Measurements from ENCODE around the gene ARRB2.

ARRB2 gene

DNA sequence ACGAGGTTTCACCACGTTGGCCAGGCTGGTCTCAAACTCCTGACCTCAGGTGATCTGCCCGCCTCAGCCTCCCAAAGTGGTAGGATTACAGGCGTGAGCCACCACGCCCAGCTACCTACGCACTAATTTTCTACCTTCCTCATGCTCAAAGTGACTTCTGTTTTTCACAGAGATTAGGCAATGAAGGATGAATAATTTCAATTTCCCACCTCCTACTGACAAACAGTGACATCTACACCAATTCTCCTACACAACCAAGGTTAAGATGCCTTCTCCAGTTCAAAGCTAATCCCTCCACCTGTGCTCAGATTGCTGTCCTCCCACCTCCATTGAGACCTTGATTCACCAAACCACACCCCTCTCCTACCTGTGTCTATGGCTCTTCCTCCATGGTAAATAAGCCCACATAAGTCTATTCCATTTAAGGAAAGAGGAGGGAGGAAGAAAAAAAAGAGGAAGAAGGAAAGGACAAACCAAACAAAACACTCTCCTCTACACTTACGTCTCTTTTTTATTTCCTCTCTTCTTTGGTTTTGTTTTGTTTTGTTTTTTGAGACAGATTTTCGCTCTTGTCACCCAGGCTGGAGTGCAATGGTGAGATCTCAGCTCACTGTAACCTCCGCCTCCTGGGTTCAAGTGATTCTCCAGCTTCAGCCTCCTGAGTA, 15.3 kb downstream of the ARRB2 start:
- no peak for DNase-seq (ENCODE audit: low read depth, low spot score)

DNA sequence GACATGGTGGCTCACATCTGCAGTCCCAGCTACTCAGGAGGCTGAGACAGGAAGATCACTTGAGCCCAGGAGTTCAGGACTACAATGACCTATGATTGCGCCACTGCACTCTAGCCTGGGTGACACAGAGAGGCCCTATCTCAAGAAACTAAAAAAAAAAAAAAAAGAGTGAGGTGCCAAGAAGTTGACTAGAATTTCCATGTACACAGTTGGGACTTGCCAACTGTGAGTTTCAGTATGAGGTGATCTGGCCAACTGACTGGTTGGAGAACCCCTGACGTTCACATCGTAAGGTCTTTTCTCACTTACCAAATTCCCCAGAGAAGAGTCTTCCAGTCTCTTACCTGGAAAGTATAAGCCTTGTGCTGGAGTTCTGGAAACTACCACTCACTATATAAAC, 17.7 kb downstream of the ARRB2 start:
- DNase-seq (ENCODE audit: low read depth, low spot score): no peak

DNA sequence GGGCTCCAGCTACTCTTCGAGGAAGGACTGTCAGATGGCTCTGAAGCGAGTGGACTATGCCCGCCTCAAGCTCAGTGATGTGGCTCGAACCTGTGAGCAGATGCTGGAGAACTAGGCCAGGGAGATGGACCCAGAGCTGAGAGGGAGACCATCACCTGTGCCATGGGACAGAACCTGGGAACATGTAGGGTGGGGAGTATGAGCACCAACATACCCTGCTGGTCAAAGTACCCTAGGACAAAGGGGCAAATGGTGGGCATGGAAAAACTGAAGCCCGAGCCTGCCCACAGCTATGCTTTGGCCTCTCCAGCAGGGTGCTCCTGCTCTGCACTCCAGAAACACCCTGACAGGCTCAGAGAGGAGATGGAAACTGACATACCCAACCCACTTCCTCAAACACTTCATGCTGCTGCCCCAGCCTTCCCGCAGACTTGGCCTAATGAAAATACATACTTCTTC, 22.7 kb downstream of the ARRB2 start:
- DNase-seq (ENCODE audit: low read depth, low spot score): no peak

DNA sequence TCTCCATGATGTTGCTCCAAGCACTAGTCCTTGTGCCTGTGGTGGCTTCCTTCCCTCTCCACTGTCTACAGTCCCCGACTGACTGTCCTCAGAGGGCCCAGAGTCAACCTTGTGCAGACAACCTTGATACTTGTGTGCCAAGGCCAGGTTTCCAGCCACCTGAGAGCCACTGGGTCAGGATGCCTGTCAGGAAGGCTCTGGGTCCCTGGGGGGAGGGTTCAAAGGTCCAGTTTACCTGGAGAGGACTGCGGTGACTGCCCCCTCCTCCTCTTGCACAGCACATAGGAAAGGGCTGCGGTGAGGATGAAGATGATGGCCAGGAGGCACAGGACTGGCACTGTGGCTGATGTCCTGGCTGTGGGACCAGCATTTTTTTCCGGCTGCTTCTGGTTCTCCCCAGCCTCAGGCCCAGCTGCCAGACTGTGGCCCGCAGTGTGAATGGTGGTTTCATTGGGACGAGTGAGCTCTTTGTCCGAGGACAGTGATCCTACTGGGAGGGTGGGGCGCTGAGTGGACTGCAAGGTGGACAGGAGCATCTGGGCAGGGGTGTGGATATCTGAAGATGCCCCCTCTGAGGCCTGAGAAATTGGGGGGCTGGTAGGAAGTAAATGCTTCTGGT, 24.5 kb downstream of the ARRB2 start:
- DNase-seq (ENCODE audit: low read depth, low spot score): no peak

DNA sequence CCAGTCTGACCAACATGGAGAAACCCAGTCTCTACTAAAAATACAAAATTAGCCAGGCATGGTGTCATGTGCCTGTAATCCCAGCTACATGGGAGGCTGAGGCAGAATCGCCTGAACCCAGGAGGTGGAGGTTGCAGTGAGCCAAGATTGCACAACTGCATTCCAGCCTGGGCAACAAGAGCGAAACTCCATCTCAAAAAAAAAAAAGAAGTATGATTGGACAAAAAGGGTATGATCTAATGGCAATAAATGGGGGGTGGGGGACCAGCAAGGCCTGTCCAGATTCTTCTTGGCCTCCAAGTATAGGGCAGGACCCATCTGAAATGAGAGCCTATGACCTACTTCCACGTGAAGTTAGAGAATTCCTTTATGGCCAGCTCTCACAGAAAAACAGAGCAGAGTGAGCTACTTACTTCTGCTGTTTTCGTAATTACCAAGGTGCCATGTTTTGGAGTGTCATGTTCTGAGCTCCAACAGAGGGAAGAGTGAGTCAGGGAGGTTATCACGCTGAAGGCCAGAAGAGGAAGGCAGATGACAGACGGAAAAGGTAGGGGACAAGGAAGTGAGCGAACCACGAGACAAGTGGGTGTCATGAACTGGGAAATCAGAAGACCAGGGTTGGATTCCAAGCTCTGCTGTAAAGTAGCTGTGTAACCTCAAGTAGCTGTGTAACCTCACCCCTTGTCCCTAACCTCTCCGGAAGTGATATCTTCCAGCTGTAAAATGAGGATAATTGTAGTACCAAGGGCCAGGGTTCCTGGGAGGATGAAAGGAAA, 25.6 kb downstream of the ARRB2 start:
- DNase-seq (ENCODE audit: low read depth, low spot score): no peak

DNA sequence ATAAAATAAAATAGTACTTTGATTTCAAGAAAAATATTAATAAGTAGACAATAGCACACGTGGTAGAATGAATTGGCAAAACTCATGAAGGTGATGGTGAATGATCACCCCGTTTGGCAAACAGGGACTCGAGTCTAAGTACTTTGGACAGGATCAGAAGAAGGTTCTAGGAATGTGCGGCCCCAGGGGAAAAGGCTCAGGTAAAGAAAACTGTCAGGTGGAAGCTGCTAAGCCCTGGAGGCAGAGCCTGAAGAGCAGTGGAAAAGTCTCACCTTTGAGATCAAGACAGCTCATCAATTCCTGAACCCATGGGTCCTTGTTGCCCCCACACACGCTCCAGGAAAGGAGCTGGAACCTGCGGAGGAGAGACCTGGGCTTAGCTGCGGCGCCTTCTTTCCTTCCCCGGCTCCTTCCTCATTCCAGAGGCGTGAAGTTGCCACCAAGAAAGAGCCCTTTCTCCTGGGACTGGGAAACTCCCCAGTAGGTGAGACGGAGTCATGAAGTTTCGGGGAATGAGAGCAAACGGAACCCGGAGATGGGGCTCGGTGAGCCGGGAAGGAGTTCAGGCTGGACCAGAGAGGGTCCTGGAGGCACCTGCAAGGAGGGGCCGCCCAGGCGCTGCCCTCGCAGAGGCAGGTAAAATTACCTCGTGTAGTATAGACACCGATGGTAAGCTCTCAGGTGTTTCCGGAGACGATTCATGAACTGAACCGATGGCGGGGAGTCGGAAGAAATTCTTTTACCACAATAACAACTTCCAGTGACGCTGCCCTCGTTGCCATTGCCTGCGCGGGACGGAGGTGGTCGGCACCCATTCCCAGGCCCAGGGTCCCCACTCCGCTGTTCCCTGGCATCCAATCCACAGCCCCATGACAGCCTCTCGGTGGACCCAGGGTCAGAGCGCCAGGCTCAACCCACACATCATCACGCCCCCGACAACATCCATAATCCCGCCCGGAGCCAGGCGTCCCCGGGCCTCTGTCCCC, 28.0 kb downstream of the ARRB2 start:
- DNase-seq (ENCODE audit: low read depth, low spot score): peak; percentile 58

DNA sequence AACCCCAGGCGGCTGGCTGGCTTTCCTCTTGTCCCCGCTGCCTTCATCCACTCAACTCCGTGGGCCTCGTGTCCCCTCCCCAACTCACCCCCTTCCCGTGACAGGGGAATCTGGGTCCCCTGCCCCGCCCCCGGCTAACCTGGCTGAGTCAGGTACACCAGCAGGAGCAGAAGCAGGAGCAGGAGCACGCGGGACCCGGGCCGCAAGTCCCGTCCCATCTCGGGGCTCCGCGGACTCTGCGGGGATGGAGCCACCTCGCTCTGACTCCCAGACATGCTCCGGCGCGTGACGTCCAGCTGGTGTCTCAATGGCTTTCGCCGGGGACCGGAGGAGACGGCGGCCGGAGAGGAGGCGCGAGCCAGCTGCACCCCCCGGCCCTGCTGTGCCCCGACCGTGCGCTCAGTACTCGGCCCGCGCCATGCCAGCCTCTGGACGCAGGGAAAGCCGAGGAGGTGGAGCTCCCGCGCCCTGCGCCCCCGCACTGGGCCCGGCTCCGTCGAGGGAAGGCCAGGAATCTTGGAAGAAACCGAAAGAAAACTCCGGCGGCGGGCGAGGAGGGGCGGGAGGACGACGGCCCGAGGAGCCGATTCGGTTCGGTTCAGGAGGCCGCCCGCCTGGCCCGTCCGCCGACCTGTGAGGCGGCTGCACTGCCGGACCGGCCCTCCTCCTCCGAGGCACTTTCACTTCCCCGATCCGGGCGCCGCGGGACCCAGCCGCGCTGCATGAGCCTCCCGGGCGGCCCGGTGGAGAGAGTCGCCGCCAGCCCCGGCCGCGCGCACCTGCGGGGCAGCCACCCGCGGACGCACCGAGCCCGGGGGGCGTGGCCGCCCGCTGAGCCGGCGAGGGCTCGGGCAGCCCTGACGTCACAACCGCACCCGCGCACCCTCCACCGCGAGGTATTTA, 28.9 kb downstream of the ARRB2 start, which contains the start of the genes CXCL16 and ZMYND15:
Gene CXCL16, minus strand, starts transcription at position 807 of the 903 bp plus-strand sequence. Its CDS starts 589 bp downstream, at position 218.
Gene ZMYND15, plus strand, starts transcription at position 712 of the 903 bp plus-strand sequence. CDS start 716 bp downstream, outside the sequence.
- DNase-seq (ENCODE audit: low read depth, low spot score): no peak

DNA sequence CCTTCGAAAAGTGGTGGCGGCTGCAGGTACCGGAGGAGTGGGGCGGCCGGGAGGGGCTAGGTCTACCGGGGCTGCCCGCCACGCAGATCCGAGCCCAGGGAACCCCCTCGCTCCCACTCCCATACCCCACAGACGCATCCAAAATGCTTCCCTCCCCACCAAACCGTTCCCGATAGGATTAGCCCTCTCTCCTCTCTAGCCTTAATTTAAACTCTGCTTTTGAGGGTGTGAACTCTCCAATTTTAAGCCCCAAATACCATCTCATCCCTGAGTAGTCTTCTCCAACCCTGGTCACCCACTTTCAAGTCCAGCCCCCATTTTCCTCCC, 29.6 kb downstream of the ARRB2 start:
- DNase-seq (ENCODE audit: low read depth, low spot score): no peak

DNA sequence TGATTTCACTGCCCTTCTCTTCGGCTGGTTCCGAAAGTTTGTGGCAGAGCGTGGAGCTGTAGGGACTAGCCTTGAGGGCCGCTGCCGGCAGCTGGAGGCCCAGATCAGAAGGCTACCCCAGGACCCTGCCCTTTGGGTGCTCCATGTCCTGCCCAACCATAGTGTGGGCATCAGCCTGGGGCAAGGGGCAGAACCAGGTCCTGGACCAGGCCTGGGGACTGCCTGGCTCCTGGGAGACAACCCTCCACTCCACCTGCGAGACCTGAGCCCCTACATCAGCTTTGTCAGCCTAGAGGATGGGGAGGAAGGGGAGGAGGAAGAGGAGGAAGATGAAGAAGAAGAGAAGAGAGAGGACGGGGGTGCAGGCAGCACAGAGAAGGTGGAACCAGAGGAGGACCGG, 30.2 kb downstream of the ARRB2 start:
- no peak for DNase-seq (ENCODE audit: low read depth, low spot score)

DNA sequence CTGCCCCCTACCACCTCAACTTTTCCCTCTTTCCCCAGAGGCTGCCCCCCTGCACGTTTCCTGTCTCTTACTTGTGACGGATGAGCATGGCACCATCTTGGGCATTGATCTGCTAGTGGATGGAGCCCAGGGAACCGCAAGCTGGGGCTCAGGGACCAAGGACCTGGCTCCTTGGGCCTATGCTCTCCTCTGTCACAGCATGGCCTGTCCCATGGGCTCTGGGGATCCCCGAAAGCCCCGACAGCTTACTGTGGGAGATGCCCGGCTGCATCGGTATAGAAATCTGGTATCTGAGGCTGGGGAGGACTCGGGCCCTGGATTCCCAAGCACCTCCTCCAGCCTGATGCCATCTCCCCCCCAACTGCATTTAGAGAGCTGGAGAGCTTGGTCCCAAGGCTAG, 31.1 kb downstream of the ARRB2 start:
- no peak for DNase-seq (ENCODE audit: low read depth, low spot score)

DNA sequence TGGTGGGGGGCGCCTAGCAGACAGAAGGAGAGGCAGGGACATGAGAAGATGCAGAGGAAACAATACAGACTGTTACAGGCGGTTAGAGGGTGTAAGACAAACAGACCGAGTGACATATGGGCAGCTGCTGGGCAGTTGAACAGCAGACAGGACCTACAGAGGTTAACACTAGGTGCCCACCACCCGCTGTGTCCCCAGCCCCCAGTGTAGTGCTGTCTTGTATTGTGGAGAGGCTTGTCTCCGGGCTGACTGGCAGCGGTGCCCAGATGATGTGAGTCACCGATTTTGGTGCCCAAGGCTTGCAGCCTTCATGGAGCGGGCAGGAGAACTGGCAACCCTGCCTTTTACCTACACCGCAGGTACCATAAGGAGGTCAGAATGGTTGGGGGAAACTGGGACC, 31.7 kb downstream of the ARRB2 start:
- DNase-seq (ENCODE audit: low read depth, low spot score): no peak

DNA sequence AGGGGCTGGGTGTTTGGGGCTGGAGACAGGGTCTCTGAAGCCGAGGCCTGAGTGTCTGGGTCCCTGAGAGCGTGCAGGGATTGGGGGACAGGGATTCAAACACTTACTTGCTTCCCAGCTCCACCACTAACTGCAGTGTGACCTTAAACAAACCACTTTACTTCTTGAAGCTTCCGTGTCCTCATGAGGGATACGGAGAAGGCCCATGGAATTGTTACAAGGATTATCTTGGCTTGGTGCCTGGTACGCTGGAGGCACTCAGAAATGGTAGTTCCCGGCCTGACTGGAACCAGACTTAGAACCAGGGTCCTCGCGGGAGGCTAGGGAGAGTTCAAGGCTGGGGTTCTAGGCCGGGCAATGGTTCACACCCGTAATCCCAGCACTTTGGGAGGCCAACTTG, 32.2 kb downstream of the ARRB2 start:
- no peak for DNase-seq (ENCODE audit: low read depth, low spot score)

DNA sequence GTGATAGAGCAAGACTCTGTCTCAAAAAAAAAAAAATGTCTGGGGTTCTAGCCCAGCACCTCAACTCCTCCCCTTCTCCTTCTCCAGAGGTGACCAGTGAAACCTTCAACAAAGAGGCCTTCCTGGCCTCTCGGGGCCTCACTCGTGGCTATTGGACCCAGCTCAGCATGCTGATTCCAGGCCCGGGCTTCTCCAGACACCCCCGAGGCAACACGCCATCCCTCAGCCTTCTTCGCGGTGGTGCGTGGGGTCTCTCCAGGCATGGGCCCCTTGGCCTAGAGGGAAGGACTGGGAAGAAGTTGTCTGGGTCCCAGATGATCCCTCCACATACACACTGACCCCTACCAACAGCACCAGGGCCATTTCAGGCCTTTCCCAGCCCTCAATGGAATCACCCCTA, 32.8 kb downstream of the ARRB2 start:
- no peak for DNase-seq (ENCODE audit: low read depth, low spot score)

DNA sequence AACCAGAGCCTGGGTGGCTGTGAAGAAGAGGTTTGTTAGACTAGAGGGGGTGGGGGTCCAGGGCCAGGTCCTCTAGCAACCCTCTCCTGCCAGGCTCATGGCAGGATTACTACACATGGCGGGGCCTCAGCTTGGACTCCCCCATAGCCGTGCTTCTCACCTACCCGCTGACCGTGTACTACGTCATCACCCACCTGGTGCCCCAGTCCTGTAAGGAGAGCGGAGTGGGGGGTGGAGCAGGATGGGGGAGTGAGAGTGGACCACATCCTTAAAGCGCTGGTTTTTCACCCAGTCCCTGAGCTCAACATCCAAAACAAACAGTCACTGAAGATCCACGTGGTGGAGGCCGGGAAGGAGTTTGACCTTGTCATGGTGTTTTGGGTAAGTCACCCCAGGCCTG, 33.5 kb downstream of the ARRB2 start:
- no peak for DNase-seq (ENCODE audit: low read depth, low spot score)

DNA sequence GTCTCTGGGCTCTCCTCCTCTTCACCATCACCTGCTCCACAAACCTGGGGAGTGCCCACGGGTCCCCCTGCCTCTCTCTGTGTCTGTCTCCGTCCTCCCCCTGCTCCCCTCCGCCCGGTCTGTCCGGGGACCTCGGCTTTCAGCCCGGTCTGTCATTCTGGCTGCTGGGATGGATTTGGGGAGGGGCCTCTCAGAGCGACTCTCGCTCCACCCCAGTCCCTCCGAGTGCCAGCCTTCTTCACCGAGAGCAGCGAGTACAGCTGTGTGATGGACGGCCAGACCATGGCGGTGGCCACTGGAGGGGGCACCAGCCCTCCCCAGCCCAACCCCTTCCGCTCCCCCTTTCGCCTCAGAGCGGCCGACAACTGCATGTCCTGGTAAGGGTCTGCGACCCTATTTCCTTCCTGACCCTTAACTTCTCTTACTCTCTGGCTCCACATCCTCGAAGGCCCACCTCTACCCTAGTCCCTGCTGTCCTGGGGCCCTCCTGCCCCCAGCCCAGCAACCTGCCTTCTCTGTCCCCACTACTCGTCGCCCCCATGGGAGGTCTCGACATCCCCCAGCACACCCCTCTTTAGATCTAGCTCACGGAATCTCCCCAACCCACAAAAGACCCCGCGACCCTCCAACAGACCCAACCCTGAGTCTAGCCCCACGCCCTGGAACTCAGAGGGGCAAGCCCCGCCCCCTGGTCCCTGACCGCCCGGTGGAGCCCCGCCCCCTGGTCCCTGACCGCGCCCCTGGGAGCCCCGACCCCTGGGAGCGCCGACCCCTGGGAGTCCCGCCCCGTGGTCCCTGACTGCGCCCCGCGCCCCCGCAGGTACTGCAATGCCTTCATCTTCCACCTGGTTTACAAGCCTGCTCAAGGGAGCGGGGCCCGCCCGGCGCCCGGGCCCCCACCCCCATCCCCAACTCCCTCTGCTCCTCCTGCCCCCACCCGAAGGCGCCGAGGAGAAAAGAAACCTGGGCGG, 34.9 kb downstream of the ARRB2 start:
- DNase-seq (ENCODE audit: low read depth, low spot score): peak; percentile 52

DNA sequence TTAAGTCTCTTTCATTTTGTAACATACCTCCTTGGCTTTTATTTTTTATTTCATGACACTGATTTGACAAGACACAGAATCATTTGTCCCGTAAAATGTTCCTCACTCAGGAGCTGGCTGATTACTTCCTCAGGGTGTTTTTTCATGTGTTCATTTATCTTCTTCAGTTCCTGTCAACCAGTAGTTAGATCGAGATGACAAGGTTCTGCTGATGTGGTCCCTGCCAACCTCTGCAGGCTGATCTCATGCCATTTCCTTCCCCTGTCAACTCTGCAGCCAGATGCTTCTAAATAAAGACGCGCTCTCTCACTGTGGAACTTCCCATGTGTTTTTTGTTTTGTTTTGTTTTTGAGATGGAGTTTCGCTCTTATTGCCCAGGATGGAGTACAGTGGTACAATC, 37.4 kb downstream of the ARRB2 start:
- no peak for DNase-seq (ENCODE audit: low read depth, low spot score)

DNA sequence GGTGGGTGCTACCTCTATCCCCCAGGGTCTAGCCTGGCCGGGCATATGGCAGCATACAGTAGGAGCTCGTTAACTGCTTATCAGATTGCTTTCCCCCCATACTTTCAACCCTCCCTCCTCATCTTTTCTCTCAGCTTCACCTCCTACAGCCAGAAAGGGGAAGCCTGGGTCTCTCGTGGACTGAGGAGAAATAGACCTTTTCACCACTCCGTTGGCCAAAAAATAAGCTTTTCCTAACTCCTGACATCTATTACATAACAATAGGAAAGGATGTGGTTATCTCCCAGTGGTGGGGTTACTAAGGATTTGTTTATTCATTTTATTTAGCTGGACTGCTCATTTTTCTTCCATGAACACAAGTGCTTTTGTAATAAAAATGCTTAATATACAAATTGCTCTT, 38.3 kb downstream of the ARRB2 start:
- no peak for DNase-seq (ENCODE audit: low read depth, low spot score)

DNA sequence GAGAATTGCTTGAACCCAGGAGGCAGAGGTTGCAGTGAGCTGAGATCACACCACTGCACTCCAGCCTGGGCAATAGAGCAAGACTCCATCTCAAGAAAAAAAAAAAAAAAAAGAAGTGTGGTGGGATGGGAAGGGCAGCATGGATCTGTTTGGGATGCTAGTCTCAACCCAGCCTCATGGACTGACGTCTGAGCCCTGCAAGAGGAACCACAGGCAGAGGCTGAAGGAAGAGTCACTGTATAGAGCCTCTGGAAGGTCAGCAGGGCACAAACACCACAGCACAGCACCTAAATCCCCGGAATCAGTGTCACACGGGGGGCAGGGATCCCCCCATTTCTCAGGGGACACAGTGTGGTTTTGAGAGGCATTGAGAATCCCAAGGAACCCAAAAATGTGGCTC, 40.2 kb downstream of the ARRB2 start:
- DNase-seq (ENCODE audit: low read depth, low spot score): no peak

DNA sequence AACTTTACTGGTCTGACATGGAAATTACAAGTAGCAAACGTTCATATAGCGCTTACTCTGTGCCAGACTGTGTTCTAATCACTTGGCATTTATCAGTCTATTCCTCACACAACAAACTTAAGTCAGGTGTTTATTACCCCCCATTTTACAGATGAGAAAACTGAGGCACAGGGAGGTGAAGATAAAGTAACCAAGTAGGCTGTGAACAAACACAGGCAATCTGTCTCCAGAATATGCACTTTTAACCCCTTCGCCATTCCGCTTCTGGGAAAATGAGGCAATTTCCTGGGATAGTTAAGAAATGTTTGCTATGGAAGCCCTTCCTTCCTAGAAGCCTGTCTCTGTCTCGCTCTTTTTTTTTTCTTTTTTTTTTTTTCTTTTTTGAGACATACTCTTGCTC, 41.5 kb downstream of the ARRB2 start:
- no peak for DNase-seq (ENCODE audit: low read depth, low spot score)

Data from ELF-1 (cell line).